ENCODE data around the gene NPM1. TPM values are rescaled to one million over a fixed set of nuclear protein-coding genes. Genes with fewer than 3 reads are reported as not detected.

The NPM1 gene
- 100 to 1,000 TPM; 289 to 646 (median 517) TPM for total RNA-seq

DNA sequence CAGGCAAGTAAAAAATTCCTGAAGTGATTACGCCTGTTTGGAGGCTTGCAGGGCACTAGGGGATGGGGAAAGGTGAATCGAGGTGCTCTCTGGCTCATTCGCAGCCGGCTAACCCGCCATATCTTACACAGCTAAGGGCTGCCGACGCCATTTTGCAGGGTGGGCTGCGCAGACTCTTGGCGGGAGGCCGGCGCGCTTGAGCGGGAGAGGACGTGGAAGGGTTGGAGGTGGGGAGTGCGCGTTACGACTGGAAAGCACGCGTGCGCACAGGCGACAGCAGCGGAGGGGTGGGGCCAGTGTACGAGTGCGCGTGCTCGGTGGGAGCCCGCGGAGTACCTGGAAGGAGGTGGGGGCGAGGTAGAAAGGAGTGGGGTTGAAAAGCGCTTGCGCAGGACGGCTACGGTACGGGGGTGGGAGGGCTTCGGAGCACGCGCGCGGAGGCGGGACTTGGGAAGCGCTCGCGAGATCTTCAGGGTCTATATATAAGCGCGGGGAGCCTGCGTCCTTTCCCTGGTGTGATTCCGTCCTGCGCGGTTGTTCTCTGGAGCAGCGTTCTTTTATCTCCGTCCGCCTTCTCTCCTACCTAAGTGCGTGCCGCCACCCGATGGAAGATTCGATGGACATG, at the start of gene NPM1:
Gene NPM1, plus strand, starts transcription at position 505 of the 625 bp plus-strand sequence. Its CDS starts 100 bp downstream, at position 605.
- TF ChIP-seq POLR2AphosphoS5 (IDR thresholded peaks at IDR 0.05): peak; percentile 77 to 97
- TF ChIP-seq EP300 (IDR thresholded peaks at IDR 0.05): no peak
- peak in 3 of 4 donors; percentile 86 to 96 (median 90) for TF ChIP-seq POLR2A (IDR thresholded peaks at IDR 0.05)
- Histone ChIP-seq H3K9me3 (no peaks in the 10 kb centered on the region), H3K36me3 (peaks cover 0 to 17% (median 12%) of the 10 kb centered on the region in 4 donors), H3K4me3 (peak within 1 kb of the TSS; percentile 81 to 96 (median 90)), H3K27ac (peak within 1 kb of the TSS; percentile 89 to 95 (median 92)), H3K27me3 (no peaks in the 10 kb centered on the region), H3K4me1 (peaks cover 20 to 47% (median 29%) of the 10 kb centered on the region in 4 donors)
- ATAC-seq (ENCODE audit: low FRiP score in 2 of 2) (peak; percentile 97 to 99), DNase-seq (peak; percentile 96 to 98)
- WGBS, 2 donors: 0% methylated on average over 52 to 54 of the region's 56 CpGs

DNA sequence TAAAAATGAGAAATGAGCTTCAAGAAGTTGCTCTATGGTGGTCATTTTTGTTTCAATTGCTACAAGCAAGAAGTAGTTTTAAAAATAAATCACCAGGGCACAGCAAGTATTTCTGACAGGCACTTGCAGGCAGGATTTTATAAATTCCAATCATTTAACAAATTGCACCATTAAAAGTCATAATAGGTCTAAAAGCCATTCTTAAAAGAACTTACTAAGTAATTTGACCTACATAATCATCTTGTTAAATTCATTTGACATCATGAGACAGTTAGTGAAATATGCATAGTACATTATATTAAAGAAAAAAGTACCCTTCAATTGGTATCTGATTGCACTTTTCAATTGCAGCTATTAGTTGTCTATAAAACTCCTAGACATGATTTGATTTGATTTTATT, 47.6 kb upstream of the NPM1 start:
- Histone ChIP-seq H3K4me1 (peaks cover 2 to 11% (median 9%) of the 10 kb centered on the region in 4 donors), H3K27ac (no peak overlapping the region), H3K36me3 (no peaks in the 10 kb centered on the region), H3K9me3 (no peaks in the 10 kb centered on the region), H3K4me3 (no peak overlapping the region), H3K27me3 (no peaks in the 10 kb centered on the region)
- no peak for DNase-seq
- TF ChIP-seq, protein P1, sequence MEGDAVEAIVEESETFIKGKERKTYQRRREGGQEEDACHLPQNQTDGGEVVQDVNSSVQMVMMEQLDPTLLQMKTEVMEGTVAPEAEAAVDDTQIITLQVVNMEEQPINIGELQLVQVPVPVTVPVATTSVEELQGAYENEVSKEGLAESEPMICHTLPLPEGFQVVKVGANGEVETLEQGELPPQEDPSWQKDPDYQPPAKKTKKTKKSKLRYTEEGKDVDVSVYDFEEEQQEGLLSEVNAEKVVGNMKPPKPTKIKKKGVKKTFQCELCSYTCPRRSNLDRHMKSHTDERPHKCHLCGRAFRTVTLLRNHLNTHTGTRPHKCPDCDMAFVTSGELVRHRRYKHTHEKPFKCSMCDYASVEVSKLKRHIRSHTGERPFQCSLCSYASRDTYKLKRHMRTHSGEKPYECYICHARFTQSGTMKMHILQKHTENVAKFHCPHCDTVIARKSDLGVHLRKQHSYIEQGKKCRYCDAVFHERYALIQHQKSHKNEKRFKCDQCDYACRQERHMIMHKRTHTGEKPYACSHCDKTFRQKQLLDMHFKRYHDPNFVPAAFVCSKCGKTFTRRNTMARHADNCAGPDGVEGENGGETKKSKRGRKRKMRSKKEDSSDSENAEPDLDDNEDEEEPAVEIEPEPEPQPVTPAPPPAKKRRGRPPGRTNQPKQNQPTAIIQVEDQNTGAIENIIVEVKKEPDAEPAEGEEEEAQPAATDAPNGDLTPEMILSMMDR (IDR thresholded peaks at IDR 0.05): no peak
- no peak for TF ChIP-seq POLR2A (IDR thresholded peaks at IDR 0.05)
- no peak for TF ChIP-seq EP300 (IDR thresholded peaks at IDR 0.05)
- TF ChIP-seq POLR2AphosphoS5 (IDR thresholded peaks at IDR 0.05): no peak
- ATAC-seq (ENCODE audit: low FRiP score in 2 of 2): no peak

- TF ChIP-seq, protein P1 (IDR thresholded peaks at IDR 0.05): no peak
- no peak for TF ChIP-seq EP300 (IDR thresholded peaks at IDR 0.05)
- no peak for TF ChIP-seq POLR2AphosphoS5 (IDR thresholded peaks at IDR 0.05)
- no peak for TF ChIP-seq POLR2A (IDR thresholded peaks at IDR 0.05)
- H3K4me3 ChIP-seq: no peak overlapping the region
- 57 to 62% methylated on average over 6 of the region's 6 CpGs for WGBS, 2 donors
- H3K4me1 ChIP-seq: peaks cover 2 to 11% (median 9%) of the 10 kb centered on the region in 4 donors
- DNase-seq (no peak), ATAC-seq (ENCODE audit: low FRiP score in 2 of 2) (no peak)
- H3K36me3 ChIP-seq: no peaks in the 10 kb centered on the region
- no peaks in the 10 kb centered on the region for H3K27me3 ChIP-seq
- no peak overlapping the region for H3K27ac ChIP-seq
- H3K9me3 ChIP-seq: no peaks in the 10 kb centered on the region
Observed at GRCh38 chr5:171340491-171340890, 47.2 kb upstream of the NPM1 start.

GRCh38 chr5:171342362-171343111, 45.1 kb upstream of the NPM1 start:
- peak in 1 of 2 donors; percentile 40 for DNase-seq
- Histone ChIP-seq H3K4me1 (no peaks in the 10 kb centered on the region), H3K27me3 (no peaks in the 10 kb centered on the region), H3K27ac (no peak overlapping the region), H3K36me3 (no peaks in the 10 kb centered on the region), H3K9me3 (no peaks in the 10 kb centered on the region), H3K4me3 (no peak overlapping the region)
- WGBS, 2 donors: 53 to 58% methylated on average over 14 to 17 of the region's 17 CpGs
- ATAC-seq (ENCODE audit: low FRiP score in 2 of 2): peak in 1 of 2 donors; percentile 77
- TF ChIP-seq EP300 (IDR thresholded peaks at IDR 0.05) (no peak), POLR2A (IDR thresholded peaks at IDR 0.05) (no peak)
- TF ChIP-seq, protein P1 (IDR thresholded peaks at IDR 0.05): peak; percentile 13 to 54 (median 44)

DNA sequence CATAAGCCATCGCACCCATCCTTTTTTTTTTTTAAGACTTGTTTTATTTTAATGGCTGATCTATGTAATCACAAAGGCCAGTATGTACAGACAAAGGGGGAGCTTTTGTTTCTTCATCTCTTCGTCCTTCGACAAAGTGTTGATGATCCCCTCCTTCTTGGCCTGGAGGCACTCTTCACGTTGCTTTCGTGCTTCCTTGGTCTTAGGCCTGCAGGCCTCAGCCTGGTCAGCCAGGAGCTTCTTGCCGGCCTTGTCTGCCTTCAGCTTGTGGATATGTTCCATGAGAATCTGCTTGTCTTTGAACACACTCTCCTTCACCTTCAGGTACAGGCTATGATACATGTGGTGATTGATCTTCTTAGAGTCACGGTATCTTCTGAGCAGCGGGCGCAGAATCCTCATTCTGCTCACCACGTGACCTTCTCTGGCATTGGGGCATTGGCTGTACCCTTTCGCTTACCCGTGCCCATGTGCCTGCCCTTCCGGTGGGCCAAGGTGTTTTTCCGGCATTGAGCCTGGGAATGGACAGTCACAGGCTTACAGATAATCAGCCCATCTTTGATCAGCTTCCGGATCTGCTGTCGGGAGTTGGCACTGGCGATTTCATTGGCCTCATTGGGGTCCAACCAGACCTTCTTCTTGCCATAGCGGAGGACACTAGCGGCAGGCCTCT, 42.6 kb upstream of the NPM1 start:
- no peak overlapping the region for H3K27ac ChIP-seq
- H3K36me3 ChIP-seq: no peaks in the 10 kb centered on the region
- no peak for DNase-seq
- no peak for ATAC-seq (ENCODE audit: low FRiP score in 2 of 2)
- no peaks in the 10 kb centered on the region for H3K27me3 ChIP-seq
- no peak for TF ChIP-seq POLR2AphosphoS5 (IDR thresholded peaks at IDR 0.05)
- TF ChIP-seq, protein P1 (IDR thresholded peaks at IDR 0.05): no peak
- TF ChIP-seq POLR2A (IDR thresholded peaks at IDR 0.05): no peak
- no peak for TF ChIP-seq EP300 (IDR thresholded peaks at IDR 0.05)
- WGBS, 2 donors: 92 to 97% methylated on average over 19 of the region's 19 CpGs
- no peaks in the 10 kb centered on the region for H3K9me3 ChIP-seq
- no peak overlapping the region for H3K4me3 ChIP-seq
- H3K4me1 ChIP-seq: no peaks in the 10 kb centered on the region
